Measurements from ENCODE around the gene CNTLN. TPM values are rescaled to one million over a fixed set of nuclear protein-coding genes. Genes with fewer than 3 reads are reported as not detected.

Gene CNTLN
- total and polyA plus RNA-seq, 9 of the 15 experiments (the other 6 are each of a cell fraction or from before 2014, with no cell fraction given): 0.08 TPM; not detected in 8

DNA sequence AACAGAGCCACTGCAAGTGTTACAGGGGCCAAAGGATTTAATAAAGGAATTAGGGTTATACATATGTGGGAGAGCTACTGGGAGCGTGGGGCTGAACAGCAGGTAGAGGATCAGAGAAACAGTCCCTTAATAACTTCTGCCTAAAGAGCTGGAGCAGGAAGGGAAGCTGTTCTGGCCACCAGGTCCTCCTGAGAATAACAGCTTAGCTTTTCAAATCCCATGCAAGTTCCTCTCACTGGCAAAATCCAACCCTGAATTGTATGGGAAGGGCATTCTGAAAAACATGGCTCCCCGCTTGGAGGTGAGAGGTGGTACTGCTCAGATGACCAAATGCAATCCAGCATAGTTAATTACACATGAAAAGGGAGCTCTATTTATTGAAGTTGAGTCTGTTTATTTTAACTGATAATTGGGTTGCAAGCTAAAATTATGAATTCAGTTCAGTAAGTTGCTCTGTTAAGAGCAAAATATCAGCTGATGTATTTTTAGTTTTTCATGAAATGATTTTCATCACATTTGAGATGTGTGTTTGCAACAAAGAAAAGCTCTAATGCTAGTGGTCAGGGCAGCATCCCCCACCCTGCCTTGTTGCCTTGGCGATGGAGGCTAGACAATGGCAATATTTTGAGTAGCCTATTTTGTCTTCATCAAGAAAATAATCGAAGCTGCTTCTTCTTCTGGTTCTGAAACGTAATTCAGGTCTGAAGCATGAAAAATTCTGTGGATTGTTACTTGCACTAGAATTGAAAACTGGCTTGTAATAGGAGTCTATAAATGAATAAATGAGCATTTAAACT is 385.6 kb downstream of the CNTLN start:
- no peak overlapping the region for H3K27ac ChIP-seq (ENCODE audit: extremely low read depth, low read depth, low read length)
- no peak overlapping the region for H2AFZ ChIP-seq (ENCODE audit: low read depth, low read length)
- no peak for ATAC-seq
- H3K79me2 ChIP-seq (ENCODE audit: control insufficient read depth, insufficient read depth, low read length): no peaks in the 10 kb centered on the region
- BruUV-seq (replicated peaks): no TSS peak
- H3K4me2 ChIP-seq (ENCODE audit: insufficient read depth, low read length): no peak overlapping the region
- in situ Hi-C loops (cut with MboI): no loop called here
- ChIA-PET CTCF (ENCODE audit: low intra/inter-chr PET ratio) (no interaction called here), POLR2A (no interaction called here)
- H3K36me3 ChIP-seq (ENCODE audit: control insufficient read depth, insufficient read depth, low read length): no peaks in the 10 kb centered on the region
- TF ChIP-seq EZH2 (IDR thresholded peaks at IDR 0.05; ENCODE audit: borderline replicate concordance, low read depth, low read length): no peak
- no peak for TF ChIP-seq HDGF (IDR thresholded peaks at IDR 0.05)
- TF ChIP-seq, protein P1, sequence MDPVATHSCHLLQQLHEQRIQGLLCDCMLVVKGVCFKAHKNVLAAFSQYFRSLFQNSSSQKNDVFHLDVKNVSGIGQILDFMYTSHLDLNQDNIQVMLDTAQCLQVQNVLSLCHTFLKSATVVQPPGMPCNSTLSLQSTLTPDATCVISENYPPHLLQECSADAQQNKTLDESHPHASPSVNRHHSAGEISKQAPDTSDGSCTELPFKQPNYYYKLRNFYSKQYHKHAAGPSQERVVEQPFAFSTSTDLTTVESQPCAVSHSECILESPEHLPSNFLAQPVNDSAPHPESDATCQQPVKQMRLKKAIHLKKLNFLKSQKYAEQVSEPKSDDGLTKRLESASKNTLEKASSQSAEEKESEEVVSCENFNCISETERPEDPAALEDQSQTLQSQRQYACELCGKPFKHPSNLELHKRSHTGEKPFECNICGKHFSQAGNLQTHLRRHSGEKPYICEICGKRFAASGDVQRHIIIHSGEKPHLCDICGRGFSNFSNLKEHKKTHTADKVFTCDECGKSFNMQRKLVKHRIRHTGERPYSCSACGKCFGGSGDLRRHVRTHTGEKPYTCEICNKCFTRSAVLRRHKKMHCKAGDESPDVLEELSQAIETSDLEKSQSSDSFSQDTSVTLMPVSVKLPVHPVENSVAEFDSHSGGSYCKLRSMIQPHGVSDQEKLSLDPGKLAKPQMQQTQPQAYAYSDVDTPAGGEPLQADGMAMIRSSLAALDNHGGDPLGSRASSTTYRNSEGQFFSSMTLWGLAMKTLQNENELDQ (CRISPR knock-in tag; IDR thresholded peaks at IDR 0.05; ENCODE audit: borderline replicate concordance): no peak
- TF ChIP-seq ZNF830 (CRISPR knock-in tag; IDR thresholded peaks at IDR 0.05): no peak
- TF ChIP-seq MCM3 (IDR thresholded peaks at IDR 0.05): no peak
- TF ChIP-seq GTF2F1 (IDR thresholded peaks at IDR 0.05; ENCODE audit: low read depth, low read length): no peak
- H4K20me1 ChIP-seq (replicated peaks; ENCODE audit: control insufficient read depth, insufficient read depth, low read length): no peaks in the 10 kb centered on the region
- H3K9me3 ChIP-seq (replicated peaks; ENCODE audit: control insufficient read depth, insufficient read depth, low read depth, low read length): no peaks in the 10 kb centered on the region
- intact Hi-C loops (cut with micrococcal nuclease): no loop called here
- DNase-seq (ENCODE audit: extremely low read depth in 1 of 4, low spot score in 3 of 4): no peak
- no peaks in the 10 kb centered on the region for H3K9me1 ChIP-seq (ENCODE audit: control insufficient read depth, insufficient read depth, low read length)
- H3K4me3 ChIP-seq: no peak overlapping the region
- no peaks in the 10 kb centered on the region for H3K27me3 ChIP-seq (ENCODE audit: control insufficient read depth in 2 of 2, insufficient read depth in 2 of 2, low read length in 2 of 2)
- 0% methylated on average over 5 of the region's 5 CpGs for WGBS (ENCODE audit: insufficient coverage, low coverage, missing lambda C conversion rate)
- no peaks in the 10 kb centered on the region for H3K4me1 ChIP-seq (replicated peaks in 1 of 2; ENCODE audit: control insufficient read depth in 2 of 2, insufficient read depth in 2 of 2, low read length in 2 of 2)
- FAIRE-seq: no peak
- H3K9ac ChIP-seq (ENCODE audit: insufficient read depth in 1 of 2, low read depth in 2 of 2, low read length in 2 of 2): no peak overlapping the region
